Subcutaneous adipose tissue (tissue), 4 donors: Measurements from ENCODE around the gene FGA. TPM values are rescaled to one million over a fixed set of nuclear protein-coding genes. Genes with fewer than 3 reads are reported as not detected.

Experiments used
- total RNA-seq, 4 donors: library from RNA; depleted of rRNA; stranded (reverse); fragments of >200 nt; gene quantifications; one replicate each; pipeline ENCODE4 v1.1.0, GENCODE V29; 2016
- TF ChIP-seq, protein P1 (sequence below): fragments of 450-650 bp; IDR thresholded peaks from one replicate; pipeline ENCODE4 v1.5.1; 2016; ENCODE audit warnings: low read depth, mild to moderate bottlenecking, control low read depth, antibody characterized with exemption, moderate library complexity

FGA gene
- total RNA-seq, 4 donors from 2014 or later: not detected

DNA sequence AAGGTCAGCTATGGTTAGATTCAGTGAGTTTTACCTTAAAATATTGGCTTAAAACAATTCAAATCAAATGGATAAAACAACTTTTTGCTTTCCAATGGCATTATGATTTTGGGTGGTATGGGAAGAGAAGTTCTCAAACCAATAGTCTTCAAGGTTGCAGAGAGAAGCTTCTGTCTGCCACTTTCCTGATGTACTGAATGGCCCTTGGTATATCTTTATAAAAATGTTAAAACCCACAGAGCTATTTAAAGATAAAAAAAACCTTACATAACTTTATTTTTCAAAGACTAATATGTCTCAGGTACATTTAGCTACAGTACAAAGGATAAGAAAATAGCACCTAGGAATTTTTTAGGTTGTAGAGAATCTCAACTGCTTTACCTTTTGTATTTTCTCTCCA is 6.9 kb downstream of the FGA start:
- TF ChIP-seq, protein P1, sequence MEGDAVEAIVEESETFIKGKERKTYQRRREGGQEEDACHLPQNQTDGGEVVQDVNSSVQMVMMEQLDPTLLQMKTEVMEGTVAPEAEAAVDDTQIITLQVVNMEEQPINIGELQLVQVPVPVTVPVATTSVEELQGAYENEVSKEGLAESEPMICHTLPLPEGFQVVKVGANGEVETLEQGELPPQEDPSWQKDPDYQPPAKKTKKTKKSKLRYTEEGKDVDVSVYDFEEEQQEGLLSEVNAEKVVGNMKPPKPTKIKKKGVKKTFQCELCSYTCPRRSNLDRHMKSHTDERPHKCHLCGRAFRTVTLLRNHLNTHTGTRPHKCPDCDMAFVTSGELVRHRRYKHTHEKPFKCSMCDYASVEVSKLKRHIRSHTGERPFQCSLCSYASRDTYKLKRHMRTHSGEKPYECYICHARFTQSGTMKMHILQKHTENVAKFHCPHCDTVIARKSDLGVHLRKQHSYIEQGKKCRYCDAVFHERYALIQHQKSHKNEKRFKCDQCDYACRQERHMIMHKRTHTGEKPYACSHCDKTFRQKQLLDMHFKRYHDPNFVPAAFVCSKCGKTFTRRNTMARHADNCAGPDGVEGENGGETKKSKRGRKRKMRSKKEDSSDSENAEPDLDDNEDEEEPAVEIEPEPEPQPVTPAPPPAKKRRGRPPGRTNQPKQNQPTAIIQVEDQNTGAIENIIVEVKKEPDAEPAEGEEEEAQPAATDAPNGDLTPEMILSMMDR: no peak

DNA sequence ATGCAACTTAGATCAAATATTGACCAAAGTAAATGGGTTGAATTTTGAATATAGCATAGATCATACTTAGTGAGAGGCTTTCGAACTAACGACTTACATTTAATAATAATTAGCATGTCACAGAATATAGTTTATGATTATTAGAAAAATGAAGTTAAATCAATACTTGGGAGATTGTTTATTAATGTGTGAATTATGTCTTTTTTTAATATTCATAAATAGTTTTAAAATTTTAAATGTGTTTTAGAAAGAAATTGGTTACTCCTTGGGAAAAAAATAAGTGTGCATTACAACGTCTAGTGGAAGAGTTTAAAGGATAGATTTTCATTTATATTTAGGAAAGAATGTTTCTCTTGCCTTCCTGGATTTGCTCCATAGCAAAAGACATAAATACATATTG is 7.3 kb downstream of the FGA start:
- TF ChIP-seq, protein P1: no peak

GRCh38 chr4:154582723-154583122 is 7.8 kb downstream of the FGA start:
- TF ChIP-seq, protein P1: no peak

DNA sequence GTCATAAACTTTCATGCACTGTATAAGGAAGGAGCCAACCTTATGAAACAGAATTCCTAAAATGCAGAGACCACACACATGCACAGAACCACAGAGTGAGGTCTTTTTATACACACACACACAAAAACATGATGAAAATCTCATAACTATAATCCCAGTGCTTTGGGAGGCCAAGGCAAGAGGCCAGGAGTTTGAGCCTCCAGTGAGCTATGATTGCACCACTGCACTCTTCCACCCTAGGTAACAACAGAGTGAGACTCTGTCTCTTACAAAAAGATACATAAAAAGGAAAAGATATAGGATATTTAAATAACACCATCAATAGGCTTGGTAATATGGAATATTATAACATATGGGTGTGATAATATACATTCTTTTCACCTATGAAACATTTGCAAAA is 10.6 kb downstream of the FGA start:
- TF ChIP-seq, protein P1: no peak

GRCh38 chr4:154578919-154579318 is 11.6 kb downstream of the FGA start:
- TF ChIP-seq, protein P1: no peak

GRCh38 chr4:154577324-154577723 is 13.2 kb downstream of the FGA start:
- TF ChIP-seq, protein P1: no peak

DNA sequence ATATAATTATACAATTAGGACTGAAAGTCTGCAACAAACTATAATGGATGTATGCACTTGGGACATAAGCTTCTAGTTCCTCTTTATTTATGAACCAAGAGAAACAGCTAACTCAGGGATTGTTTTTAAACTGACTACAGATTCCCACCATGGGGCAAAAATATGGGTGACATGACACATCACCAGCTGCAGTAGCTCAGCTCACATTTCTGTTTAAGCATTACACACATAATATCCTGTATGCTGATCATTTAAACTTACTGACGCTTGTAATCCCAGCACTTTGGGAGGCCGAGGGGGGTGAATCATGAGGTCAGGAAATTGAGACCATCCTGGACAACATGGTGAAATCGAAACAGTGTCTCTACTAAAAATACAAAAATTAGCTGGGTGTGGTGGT is 16.2 kb downstream of the FGA start:
- TF ChIP-seq, protein P1: no peak
